ENCODE data around the gene PELO.

The PELO gene

DNA sequence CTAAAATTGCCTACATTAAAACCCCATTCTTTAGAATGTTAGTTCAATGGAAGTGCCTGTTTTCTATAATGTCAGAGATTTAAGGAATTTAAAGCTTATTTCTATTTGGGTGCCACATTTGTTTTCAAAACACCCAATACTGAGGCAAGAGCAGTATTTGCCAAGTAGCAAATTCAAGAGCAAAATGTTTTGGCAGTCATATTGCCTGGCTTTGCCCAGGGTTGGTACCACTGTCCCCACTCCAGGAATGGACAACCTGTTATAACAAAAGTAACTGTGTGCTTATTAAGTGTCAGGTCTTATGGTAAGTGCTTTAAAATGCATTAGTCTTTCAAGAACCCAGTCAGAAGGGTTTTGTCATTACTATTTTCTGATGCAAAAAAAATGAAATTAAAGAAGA is 19.3 kb downstream of the PELO start:
- Histone ChIP-seq H3K9ac (ENCODE audit: low read length) (no peak overlapping the region), H3K9me3 (ENCODE audit: insufficient read depth, low read length) (no peaks in the 10 kb centered on the region), H2AFZ (ENCODE audit: low read depth, low read length, severe bottlenecking) (no peak overlapping the region), H4K20me1 (ENCODE audit: low read depth, low read length) (peaks cover 33% of the 10 kb centered on the region), H3K79me2 (ENCODE audit: insufficient read depth, low read length) (peaks cover 20% of the 10 kb centered on the region), H3K27ac (ENCODE audit: low read depth, low read length) (no peak overlapping the region), H3K4me3 (ENCODE audit: insufficient read depth, low read length, poor library complexity, severe bottlenecking) (no peak overlapping the region), H3K27me3 (ENCODE audit: low read length) (no peaks in the 10 kb centered on the region), H3K36me3 (ENCODE audit: low read length) (peaks cover 14% of the 10 kb centered on the region; the same call in 1 of the 2 replicates), H3K9me2 (replicated peaks; ENCODE audit: insufficient read depth, low read length) (no peaks in the 10 kb centered on the region), H3K4me2 (ENCODE audit: low read depth, low read length, poor library complexity, severe bottlenecking) (no peak overlapping the region), H3F3A (ENCODE audit: insufficient read depth) (no peaks in the 10 kb centered on the region; the same call in 1 of the 2 replicates)
- TF ChIP-seq, protein P1, sequence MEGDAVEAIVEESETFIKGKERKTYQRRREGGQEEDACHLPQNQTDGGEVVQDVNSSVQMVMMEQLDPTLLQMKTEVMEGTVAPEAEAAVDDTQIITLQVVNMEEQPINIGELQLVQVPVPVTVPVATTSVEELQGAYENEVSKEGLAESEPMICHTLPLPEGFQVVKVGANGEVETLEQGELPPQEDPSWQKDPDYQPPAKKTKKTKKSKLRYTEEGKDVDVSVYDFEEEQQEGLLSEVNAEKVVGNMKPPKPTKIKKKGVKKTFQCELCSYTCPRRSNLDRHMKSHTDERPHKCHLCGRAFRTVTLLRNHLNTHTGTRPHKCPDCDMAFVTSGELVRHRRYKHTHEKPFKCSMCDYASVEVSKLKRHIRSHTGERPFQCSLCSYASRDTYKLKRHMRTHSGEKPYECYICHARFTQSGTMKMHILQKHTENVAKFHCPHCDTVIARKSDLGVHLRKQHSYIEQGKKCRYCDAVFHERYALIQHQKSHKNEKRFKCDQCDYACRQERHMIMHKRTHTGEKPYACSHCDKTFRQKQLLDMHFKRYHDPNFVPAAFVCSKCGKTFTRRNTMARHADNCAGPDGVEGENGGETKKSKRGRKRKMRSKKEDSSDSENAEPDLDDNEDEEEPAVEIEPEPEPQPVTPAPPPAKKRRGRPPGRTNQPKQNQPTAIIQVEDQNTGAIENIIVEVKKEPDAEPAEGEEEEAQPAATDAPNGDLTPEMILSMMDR (IDR thresholded peaks at IDR 0.05; ENCODE audit: insufficient read depth, low read length, poor library complexity, severe bottlenecking) = no peak

DNA sequence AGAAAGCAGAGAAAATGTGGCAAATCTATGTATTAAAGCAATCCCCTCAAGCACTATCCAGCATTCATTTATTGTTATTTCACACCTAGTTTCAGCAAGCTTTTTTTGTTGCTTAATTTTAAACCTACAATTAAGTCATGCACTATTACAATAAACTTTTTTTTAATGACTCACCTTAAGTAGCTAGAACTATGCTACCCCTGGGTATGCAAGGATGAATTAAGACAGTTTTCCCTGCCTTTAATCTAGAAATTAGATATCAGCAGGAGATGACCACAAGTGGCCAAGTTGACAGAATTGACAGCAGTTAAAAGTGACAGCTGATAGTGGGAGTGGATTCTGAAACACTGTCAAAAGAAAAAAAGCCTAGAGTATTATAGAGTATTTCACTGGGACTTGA is 20.0 kb downstream of the PELO start:
- H3K9me3 ChIP-seq (ENCODE audit: insufficient read depth, low read length) = no peaks in the 10 kb centered on the region
- H3F3A ChIP-seq (ENCODE audit: insufficient read depth) = no peaks in the 10 kb centered on the region; the same call in 1 of the 2 replicates
- TF ChIP-seq, protein P1 (IDR thresholded peaks at IDR 0.05; ENCODE audit: insufficient read depth, low read length, poor library complexity, severe bottlenecking) = no peak
- TF ChIP-seq EZH2phosphoT487 (conservative IDR thresholded peaks at IDR 0.05; ENCODE audit: low read length) = no peak

DNA sequence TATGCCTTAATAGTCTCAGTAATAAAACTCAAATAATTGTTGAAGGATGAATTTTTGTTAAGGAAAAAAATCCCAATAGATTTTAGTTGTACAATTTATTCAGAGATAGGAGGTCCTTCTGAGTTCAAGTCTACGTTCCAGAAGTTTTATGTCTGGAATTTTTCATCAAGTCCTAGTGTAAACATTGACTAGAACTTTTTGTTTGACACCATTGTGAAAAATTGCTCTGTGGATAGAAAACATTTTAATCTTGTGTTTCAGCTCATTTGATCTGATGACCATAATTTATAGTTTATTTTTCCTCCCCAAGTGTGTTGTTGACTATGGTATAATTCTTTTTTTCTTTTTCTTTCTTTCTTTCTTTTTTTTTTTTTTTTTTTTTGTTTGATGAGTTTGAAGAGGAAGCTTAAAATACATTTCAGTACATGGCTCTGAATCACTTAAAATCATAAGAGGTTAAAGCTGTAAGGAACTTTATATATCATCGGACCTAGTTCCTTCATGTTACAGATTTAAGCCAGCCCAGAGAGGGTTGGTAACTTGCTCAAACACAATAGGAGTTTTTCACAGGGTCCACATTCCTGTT is 20.7 kb downstream of the PELO start:
- Histone ChIP-seq H3K36me3 (ENCODE audit: low read length) (peaks cover 8% of the 10 kb centered on the region; the same call in 1 of the 2 replicates), H3K27ac (ENCODE audit: low read depth, low read length) (no peak overlapping the region), H3K4me3 (ENCODE audit: insufficient read depth, low read length, poor library complexity, severe bottlenecking) (no peak overlapping the region), H2AFZ (ENCODE audit: low read depth, low read length, severe bottlenecking) (no peak overlapping the region), H4K20me1 (ENCODE audit: low read depth, low read length) (peaks cover 24% of the 10 kb centered on the region), H3K9ac (ENCODE audit: low read length) (no peak overlapping the region), H3K9me2 (replicated peaks; ENCODE audit: insufficient read depth, low read length) (no peaks in the 10 kb centered on the region), H3K4me2 (ENCODE audit: low read depth, low read length, poor library complexity, severe bottlenecking) (no peak overlapping the region), H3F3A (ENCODE audit: insufficient read depth) (no peaks in the 10 kb centered on the region; the same call in 1 of the 2 replicates), H3K9me3 (ENCODE audit: insufficient read depth, low read length) (no peaks in the 10 kb centered on the region), H3K79me2 (ENCODE audit: insufficient read depth, low read length) (0 out of 2 replicates have a peak, but pooled peaks cover 8% of the 10 kb centered on the region), H3K27me3 (ENCODE audit: low read length) (no peaks in the 10 kb centered on the region)
- TF ChIP-seq EZH2phosphoT487 (conservative IDR thresholded peaks at IDR 0.05; ENCODE audit: low read length) = no peak
- TF ChIP-seq, protein P1 (IDR thresholded peaks at IDR 0.05; ENCODE audit: insufficient read depth, low read length, poor library complexity, severe bottlenecking) = no peak

More for the DNA sequence above, 20.0 kb downstream of the PELO start:
- Histone ChIP-seq H3K4me2 (ENCODE audit: low read depth, low read length, poor library complexity, severe bottlenecking) (no peak overlapping the region), H2AFZ (ENCODE audit: low read depth, low read length, severe bottlenecking) (no peak overlapping the region), H3K4me3 (ENCODE audit: insufficient read depth, low read length, poor library complexity, severe bottlenecking) (no peak overlapping the region), H4K20me1 (ENCODE audit: low read depth, low read length) (peaks cover 28% of the 10 kb centered on the region), H3K9me2 (replicated peaks; ENCODE audit: insufficient read depth, low read length) (no peaks in the 10 kb centered on the region), H3K27me3 (ENCODE audit: low read length) (no peaks in the 10 kb centered on the region), H3K79me2 (ENCODE audit: insufficient read depth, low read length) (peaks cover 13% of the 10 kb centered on the region), H3K27ac (ENCODE audit: low read depth, low read length) (no peak overlapping the region), H3K9ac (ENCODE audit: low read length) (no peak overlapping the region), H3K36me3 (ENCODE audit: low read length) (peaks cover 8% of the 10 kb centered on the region; the same call in 1 of the 2 replicates)
